Measurements from ENCODE around the gene ESPNL. TPM values are rescaled to one million over a fixed set of nuclear protein-coding genes. Genes with fewer than 3 reads are reported as not detected.

The ESPNL gene
- total and polyA plus RNA-seq, 2 of the 4 experiments (the other 2 are of a cell fraction) = 2.0 TPM

DNA sequence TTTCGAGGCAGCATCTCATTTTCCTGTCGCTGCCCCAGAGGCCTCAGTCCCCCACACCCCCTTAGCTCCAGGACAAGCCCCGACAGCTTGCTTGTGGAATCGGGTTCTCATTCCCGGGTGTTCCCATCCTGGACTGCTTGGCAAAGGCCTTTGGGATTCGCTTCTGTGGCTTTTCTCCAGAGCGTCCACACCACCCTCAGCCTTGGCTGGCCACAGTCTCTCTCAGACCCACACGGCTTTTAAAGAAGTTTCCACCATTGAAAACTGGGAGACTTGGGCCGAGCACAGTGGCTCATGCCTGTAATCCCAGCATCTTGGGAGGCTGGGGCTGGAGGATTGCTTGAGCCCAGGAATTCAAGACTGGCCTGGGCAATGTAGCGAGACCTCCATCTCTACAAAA is 2.7 kb downstream of the ESPNL start:
- no peak overlapping the region for H2AFZ ChIP-seq (replicated peaks; ENCODE audit: low read length, poor library complexity)
- intact Hi-C loops (cut with micrococcal nuclease) (no loop called here), in situ Hi-C loops (cut with MboI; ENCODE audit: low sequenced_read_pairs) (no loop called here), dilution Hi-C loops (cut with HindIII; ENCODE audit: low sequenced_read_pairs, unreplicated experiment) (no loop called here)
- H3K18ac ChIP-seq (ENCODE audit: low read depth, low read length) = no peak overlapping the region
- ATAC-seq (ENCODE audit: low read depth) (no peak), DNase-seq (no peak)
- H4K5ac ChIP-seq (ENCODE audit: low read depth, low read length) = no peak overlapping the region
- no peaks in the 10 kb centered on the region for H4K20me1 ChIP-seq (ENCODE audit: insufficient read depth, low read length)
- no peaks in the 10 kb centered on the region; the same call in 1 of the 2 replicates for H3K27me3 ChIP-seq (ENCODE audit: control insufficient read depth, insufficient read depth, low read length)
- ChIA-PET POLR2A (ENCODE audit: unreplicated experiment) (no interaction called here), CTCF (no interaction called here)
- H3K23ac ChIP-seq (ENCODE audit: low read depth, low read length) = no peak overlapping the region
- H3K27ac ChIP-seq (ENCODE audit: insufficient read depth, low read length) = no peak overlapping the region
- H3K9me1 ChIP-seq (ENCODE audit: insufficient read depth, low read length) = no peaks in the 10 kb centered on the region
- H3K4me1 ChIP-seq (ENCODE audit: control insufficient read depth, insufficient read depth, low read length) = no peaks in the 10 kb centered on the region
- no peak overlapping the region for H2BK5ac ChIP-seq (ENCODE audit: low read depth, low read length, poor library complexity, severe bottlenecking)
- TF ChIP-seq CHD1 (IDR thresholded peaks at IDR 0.05; ENCODE audit: low read depth, low read length) (no peak), SMC3 (IDR thresholded peaks at IDR 0.05; ENCODE audit: low read depth, low read length) (no peak), BHLHE40 (IDR thresholded peaks at IDR 0.05; ENCODE audit: low read depth, low read length) (no peak), NFE2L2 (IDR thresholded peaks at IDR 0.05; ENCODE audit: low read depth, low read length) (no peak), CEBPB (IDR thresholded peaks at IDR 0.05; ENCODE audit: low read depth, low read length) (no peak), MXI1 (IDR thresholded peaks at IDR 0.05; ENCODE audit: borderline replicate concordance, low read depth, low read length) (no peak), RFX5 (IDR thresholded peaks at IDR 0.05; ENCODE audit: low read depth, low read length) (no peak), MAFK (IDR thresholded peaks at IDR 0.05; ENCODE audit: low read depth, low read length) (no peak)
- TF ChIP-seq, protein P1, sequence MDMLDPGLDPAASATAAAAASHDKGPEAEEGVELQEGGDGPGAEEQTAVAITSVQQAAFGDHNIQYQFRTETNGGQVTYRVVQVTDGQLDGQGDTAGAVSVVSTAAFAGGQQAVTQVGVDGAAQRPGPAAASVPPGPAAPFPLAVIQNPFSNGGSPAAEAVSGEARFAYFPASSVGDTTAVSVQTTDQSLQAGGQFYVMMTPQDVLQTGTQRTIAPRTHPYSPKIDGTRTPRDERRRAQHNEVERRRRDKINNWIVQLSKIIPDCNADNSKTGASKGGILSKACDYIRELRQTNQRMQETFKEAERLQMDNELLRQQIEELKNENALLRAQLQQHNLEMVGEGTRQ (IDR thresholded peaks at IDR 0.05; ENCODE audit: low read depth, low read length) = no peak
- TF ChIP-seq, protein P2, sequence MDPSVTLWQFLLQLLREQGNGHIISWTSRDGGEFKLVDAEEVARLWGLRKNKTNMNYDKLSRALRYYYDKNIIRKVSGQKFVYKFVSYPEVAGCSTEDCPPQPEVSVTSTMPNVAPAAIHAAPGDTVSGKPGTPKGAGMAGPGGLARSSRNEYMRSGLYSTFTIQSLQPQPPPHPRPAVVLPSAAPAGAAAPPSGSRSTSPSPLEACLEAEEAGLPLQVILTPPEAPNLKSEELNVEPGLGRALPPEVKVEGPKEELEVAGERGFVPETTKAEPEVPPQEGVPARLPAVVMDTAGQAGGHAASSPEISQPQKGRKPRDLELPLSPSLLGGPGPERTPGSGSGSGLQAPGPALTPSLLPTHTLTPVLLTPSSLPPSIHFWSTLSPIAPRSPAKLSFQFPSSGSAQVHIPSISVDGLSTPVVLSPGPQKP (IDR thresholded peaks at IDR 0.05; ENCODE audit: borderline replicate concordance, low read depth, low read length) = no peak
- TF ChIP-seq, protein P3, sequence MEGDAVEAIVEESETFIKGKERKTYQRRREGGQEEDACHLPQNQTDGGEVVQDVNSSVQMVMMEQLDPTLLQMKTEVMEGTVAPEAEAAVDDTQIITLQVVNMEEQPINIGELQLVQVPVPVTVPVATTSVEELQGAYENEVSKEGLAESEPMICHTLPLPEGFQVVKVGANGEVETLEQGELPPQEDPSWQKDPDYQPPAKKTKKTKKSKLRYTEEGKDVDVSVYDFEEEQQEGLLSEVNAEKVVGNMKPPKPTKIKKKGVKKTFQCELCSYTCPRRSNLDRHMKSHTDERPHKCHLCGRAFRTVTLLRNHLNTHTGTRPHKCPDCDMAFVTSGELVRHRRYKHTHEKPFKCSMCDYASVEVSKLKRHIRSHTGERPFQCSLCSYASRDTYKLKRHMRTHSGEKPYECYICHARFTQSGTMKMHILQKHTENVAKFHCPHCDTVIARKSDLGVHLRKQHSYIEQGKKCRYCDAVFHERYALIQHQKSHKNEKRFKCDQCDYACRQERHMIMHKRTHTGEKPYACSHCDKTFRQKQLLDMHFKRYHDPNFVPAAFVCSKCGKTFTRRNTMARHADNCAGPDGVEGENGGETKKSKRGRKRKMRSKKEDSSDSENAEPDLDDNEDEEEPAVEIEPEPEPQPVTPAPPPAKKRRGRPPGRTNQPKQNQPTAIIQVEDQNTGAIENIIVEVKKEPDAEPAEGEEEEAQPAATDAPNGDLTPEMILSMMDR (conservative IDR thresholded peaks at IDR 0.05; ENCODE audit: low read depth, low read length) = no peak
- no peak overlapping the region for H2BK120ac ChIP-seq (ENCODE audit: low read depth, low read length)
- no peak overlapping the region for H4K91ac ChIP-seq (ENCODE audit: insufficient read depth, low read depth, low read length)
- no peak overlapping the region for H2AK5ac ChIP-seq (ENCODE audit: low read depth, low read length)
- no peaks in the 10 kb centered on the region for H3K36me3 ChIP-seq (ENCODE audit: control insufficient read depth, insufficient read depth, low read length)
- no peak overlapping the region for H3K4ac ChIP-seq (ENCODE audit: low read depth, low read length)
- no peak overlapping the region for H2BK20ac ChIP-seq (ENCODE audit: low read depth, low read length)
- no peak overlapping the region for H3K14ac ChIP-seq (replicated peaks; ENCODE audit: low read depth, low read length)
- H2BK15ac ChIP-seq (ENCODE audit: low read depth, low read length) = no peak overlapping the region
- no peak overlapping the region for H3K9ac ChIP-seq (ENCODE audit: low read depth, low read length)
- 86% methylated on average over 4 of the region's 10 CpGs; no CpG with 5 or more reads in 1 of the 2 experiments for WGBS, 2 experiments (ENCODE audit: extremely low coverage in 2 of 2, insufficient read length in 1 of 2)
- H3K79me1 ChIP-seq (ENCODE audit: low read depth in 1 of 2, low read length in 2 of 2) = no peaks in the 10 kb centered on the region
- no TSS peak for BruUV-seq (replicated peaks)
- H3K56ac ChIP-seq (ENCODE audit: extremely low read depth, insufficient read depth, low read length) = no peak overlapping the region
- no peaks in the 10 kb centered on the region for H3K9me3 ChIP-seq (ENCODE audit: control insufficient read depth, insufficient read depth, low read length)
- H3K4me3 ChIP-seq (ENCODE audit: insufficient read depth, low read depth, low read length) = no peak overlapping the region
- no peak overlapping the region for H2AK9ac ChIP-seq (replicated peaks; ENCODE audit: low read depth, low read length, poor library complexity)
- H4K8ac ChIP-seq (ENCODE audit: low read depth in 2 of 2, low read length in 2 of 2) = no peak overlapping the region
- H3K4me2 ChIP-seq (ENCODE audit: low read depth, low read length) = no peak overlapping the region

Data from IMR-90 (cell line).